ENCODE measurements around the gene RPS3.

The RPS3 gene

GRCh38 chr11:75435571-75435925 lies 36.2 kb downstream of the RPS3 start:
- no peak for DNase-seq

- DNase-seq = no peak
Measured at GRCh38 chr11:75436806-75437205, 37.5 kb downstream of the RPS3 start.

- DNase-seq = no peak
Measured at GRCh38 chr11:75437966-75438659, 38.8 kb downstream of the RPS3 start.

- no peak for DNase-seq
Measured at GRCh38 chr11:75439026-75439425, 39.7 kb downstream of the RPS3 start.

GRCh38 chr11:75439495-75440120 lies 40.3 kb downstream of the RPS3 start:
- DNase-seq = no peak

- no peak for DNase-seq
Measured at GRCh38 chr11:75440960-75441803, 41.9 kb downstream of the RPS3 start.

- no peak for DNase-seq
Measured at GRCh38 chr11:75441804-75442132, 42.5 kb downstream of the RPS3 start.

GRCh38 chr11:75442161-75442885 lies 43.0 kb downstream of the RPS3 start:
- no peak for DNase-seq

GRCh38 chr11:75443043-75443442 lies 43.7 kb downstream of the RPS3 start:
- DNase-seq = no peak

- peak; percentile 73 for DNase-seq
Measured at GRCh38 chr11:75445315-75445953, 46.1 kb downstream of the RPS3 start.

GRCh38 chr11:75447415-75447814 lies 48.1 kb downstream of the RPS3 start:
- no peak for DNase-seq

GRCh38 chr11:75449271-75449670 lies 50.0 kb downstream of the RPS3 start:
- DNase-seq = no peak

- DNase-seq = no peak
Measured at GRCh38 chr11:75449776-75450175, 50.5 kb downstream of the RPS3 start.

- no peak for DNase-seq
Measured at GRCh38 chr11:75450236-75450635, 50.9 kb downstream of the RPS3 start.

- peak; percentile 37 for DNase-seq
Measured at GRCh38 chr11:75450826-75451821, 51.8 kb downstream of the RPS3 start.

GRCh38 chr11:75453916-75454655 lies 54.8 kb downstream of the RPS3 start:
- DNase-seq = no peak

- no peak for DNase-seq
Measured at GRCh38 chr11:75454987-75455386, 55.7 kb downstream of the RPS3 start.

All from activated naive CD4-positive, alpha-beta T cell treated with anti-CD3 and anti-CD28 coated beads, Interleukin-2, amount 50 U/mL, for 16 hours (primary cell).